GM19240 (cell line): ENCODE data around the gene TSPY2.
"Not testable (repeated sequence)": the region's sequence is repeated elsewhere in the genome, so short reads cannot be mapped to it uniquely, and the experiment has no call there.

Experiments used
- DNase-seq: peaks from one replicate; pipeline ENCODE4 v3.0.0; 2011; ENCODE audit warnings: low spot score; ENCODE audit not compliant: insufficient read length

The TSPY2 gene, protein sequence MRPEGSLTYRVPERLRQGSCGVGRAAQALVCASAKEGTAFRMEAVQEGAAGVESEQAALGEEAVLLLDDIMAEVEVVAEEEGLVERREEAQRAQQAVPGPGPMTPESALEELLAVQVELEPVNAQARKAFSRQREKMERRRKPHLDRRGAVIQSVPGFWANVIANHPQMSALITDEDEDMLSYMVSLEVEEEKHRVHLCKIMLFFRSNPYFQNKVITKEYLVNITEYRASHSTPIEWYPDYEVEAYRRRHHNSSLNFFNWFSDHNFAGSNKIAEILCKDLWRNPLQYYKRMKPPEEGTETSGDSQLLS

DNA sequence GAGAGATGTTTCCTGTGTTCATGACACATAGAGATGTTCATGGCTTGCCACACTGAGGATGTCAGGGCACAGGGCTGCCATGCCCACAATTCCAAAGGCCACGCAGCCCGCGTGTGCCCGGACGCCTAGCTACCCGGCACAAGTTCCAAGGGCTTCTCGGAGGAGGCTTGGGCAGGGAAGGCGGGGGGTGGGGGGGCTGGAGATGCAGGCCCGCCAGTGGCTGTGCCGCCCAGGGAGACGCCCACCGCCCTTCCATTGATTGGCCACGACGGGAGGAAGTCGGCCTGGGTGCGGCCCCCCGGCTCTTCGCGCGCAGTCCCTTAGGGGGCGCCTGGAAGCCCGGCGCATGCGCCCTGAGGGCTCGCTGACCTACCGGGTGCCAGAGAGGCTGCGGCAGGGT, at the start of gene TSPY2:
Gene TSPY2 (plus strand): TSS at position 301 of the 400 bp plus-strand sequence. CDS start 46 bp downstream, at position 347.
- DNase-seq: not testable (repeated sequence)

DNA sequence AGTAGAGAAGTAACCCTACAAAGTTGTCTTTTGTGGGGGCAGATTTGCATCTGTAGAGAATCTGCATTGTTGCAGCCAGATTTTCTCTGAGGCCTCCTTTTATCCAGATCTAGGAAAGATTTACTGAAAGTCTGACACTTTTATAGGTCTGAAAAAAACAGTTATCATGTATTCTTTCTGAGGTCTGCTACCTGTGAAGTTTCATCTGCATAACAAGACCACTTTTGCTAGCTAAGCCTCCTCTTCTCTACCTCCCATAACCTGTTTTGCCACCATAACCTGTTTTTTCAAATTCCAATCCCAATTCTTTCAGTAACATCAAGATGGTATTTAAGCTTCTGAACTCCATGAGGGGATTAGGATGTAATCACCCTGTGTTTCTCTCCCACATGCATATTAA, 36.5 kb upstream of the TSPY2 start:
- not testable (repeated sequence) for DNase-seq

DNA sequence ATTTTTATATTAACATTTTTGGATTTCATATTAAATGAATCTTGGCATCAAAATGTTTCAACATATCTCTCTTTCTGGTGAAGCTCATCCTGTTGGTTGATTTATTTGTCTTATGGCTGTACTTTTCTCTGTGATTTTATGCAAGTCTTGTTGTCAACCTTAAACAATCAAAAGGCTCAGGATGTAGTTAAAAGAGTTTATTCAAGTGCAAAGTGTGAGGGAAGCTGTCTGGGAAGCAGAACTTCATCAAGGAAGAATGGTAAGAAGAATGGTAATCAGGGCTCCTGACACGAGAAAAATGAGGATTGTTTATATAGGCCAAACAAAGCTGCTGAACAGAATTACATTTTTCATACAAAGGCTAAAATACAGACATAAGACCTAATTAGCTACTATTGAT, 29.0 kb upstream of the TSPY2 start:
- DNase-seq: not testable (repeated sequence)

DNA sequence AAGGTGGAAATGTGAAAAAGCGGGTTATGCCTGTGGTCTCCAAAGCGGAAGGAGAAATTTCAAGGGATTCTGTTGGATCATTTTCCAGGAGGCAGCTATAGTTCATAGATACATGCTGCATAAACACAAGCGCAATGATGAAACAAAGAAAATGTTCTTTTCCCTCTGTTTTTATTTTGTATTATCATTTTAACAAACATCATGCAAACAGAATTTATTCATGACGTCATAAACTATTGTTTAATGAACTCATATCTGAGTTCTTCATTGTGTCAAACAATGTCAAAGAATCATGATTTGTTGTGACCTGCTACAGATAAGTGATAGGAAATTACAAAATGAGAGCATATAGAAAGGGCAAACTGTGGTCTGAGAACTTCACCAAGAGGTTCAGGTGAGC, 23.8 kb downstream of the TSPY2 start:
- not testable (repeated sequence) for DNase-seq
